HEK293 (cell line): ENCODE data around the gene SPNS1.

ENCODE experiments used
- CTCF ChIP-seq: fragments of 450-650 bp; formaldehyde crosslinking; IDR thresholded peaks from 2 replicates; pipeline ENCODE4 v1.5.1; 2016; ENCODE audit warnings: missing biosample characterization, missing genetic modification characterization
- HOXA7 ChIP-seq: sonication (generic); formaldehyde crosslinking; IDR thresholded peaks from 2 replicates; pipeline ENCODE4 v1.8.1; 2022; ENCODE audit warnings: missing genetic modification reagents, borderline replicate concordance
- INSM2 ChIP-seq: fragments of 450-650 bp; formaldehyde crosslinking; IDR thresholded peaks from 2 replicates; pipeline ENCODE4 v1.5.1; 2016; ENCODE audit warnings: missing biosample characterization, missing genetic modification characterization
- OSR2 ChIP-seq: fragments of 450-650 bp; formaldehyde crosslinking; IDR thresholded peaks from 2 replicates; pipeline ENCODE4 v1.5.1; 2016; ENCODE audit warnings: missing biosample characterization, missing genetic modification characterization
- PRDM10 ChIP-seq: fragments of 450-650 bp; formaldehyde crosslinking; IDR thresholded peaks from 2 replicates; pipeline ENCODE4 v1.5.1; 2016; ENCODE audit warnings: missing biosample characterization, missing genetic modification characterization
- PRDM4 ChIP-seq: fragments of 450-650 bp; formaldehyde crosslinking; IDR thresholded peaks from 2 replicates; pipeline ENCODE4 v1.5.1; 2017; ENCODE audit warnings: missing biosample characterization, missing genetic modification characterization
- TCF7L2 ChIP-seq: IDR thresholded peaks from 2 replicates; pipeline ENCODE4 v1.6.1; 2011; ENCODE audit warnings: low read depth, mild to moderate bottlenecking, inconsistent platforms, low read length, moderate library complexity, borderline replicate concordance
- YY1 ChIP-seq: fragments of 450-650 bp; formaldehyde crosslinking; IDR thresholded peaks from 2 replicates; pipeline ENCODE4 v1.5.1; 2018; ENCODE audit warnings: missing biosample characterization, missing genetic modification characterization
- ZNF350 ChIP-seq: fragments of 450-650 bp; formaldehyde crosslinking; IDR thresholded peaks from 2 replicates; pipeline ENCODE4 v1.5.0; 2017; ENCODE audit warnings: missing biosample characterization, mild to moderate bottlenecking, missing genetic modification characterization
- ZNF473 ChIP-seq: fragments of 450-650 bp; formaldehyde crosslinking; IDR thresholded peaks from 2 replicates; pipeline ENCODE4 v1.5.1; 2017; ENCODE audit warnings: missing biosample characterization, missing genetic modification characterization
- ZNF610 ChIP-seq: fragments of 450-650 bp; formaldehyde crosslinking; IDR thresholded peaks from 2 replicates; pipeline ENCODE4 v1.5.1; 2016; ENCODE audit warnings: missing biosample characterization, missing genetic modification characterization, borderline replicate concordance

GRCh38 chr16:28931801-28932225 lies 42.8 kb upstream of the SPNS1 start, which contains the start of gene CD19:
- TF ChIP-seq ZNF610 (no peak), CTCF (tag by site-specific recombination) (no peak), PRDM10 (tag by site-specific recombination) (no peak), ZNF473 (tag by site-specific recombination) (no peak), YY1 (tag by site-specific recombination) (no peak), TCF7L2 (no peak), HOXA7 (CRISPR knock-in tag) (no peak), INSM2 (tag by site-specific recombination) (no peak), OSR2 (tag by site-specific recombination) (no peak), ZNF350 (tag by site-specific recombination) (no peak), PRDM4 (no peak)
